M059J (cell line): Measurements from ENCODE around the gene KRT86. TPM values are rescaled to one million over a fixed set of nuclear protein-coding genes. Genes with fewer than 3 reads are reported as not detected.
"Not testable (repeated sequence)": the region's sequence is repeated elsewhere in the genome, so short reads cannot be mapped to it uniquely, and the experiment has no call there.

Source experiments
- DNase-seq: peaks from one replicate; pipeline ENCODE4 v3.0.0-alpha.2; 2012; ENCODE audit warnings: low read depth
- total RNA-seq: library from RNA; depleted of rRNA; stranded (reverse); fragments of >200 nt; shearing (Covaris generic); gene quantifications from 2 replicates; pipeline ENCODE4 v1.2.3, GENCODE V29; 2014

Gene KRT86
- total RNA-seq, 1 experiment from 2014 or later: 8.1 TPM

- no peak for DNase-seq
Measured at GRCh38 chr12:52267699-52268098, 6.7 kb upstream of the KRT86 start.

- DNase-seq: peak; percentile 93
Measured at GRCh38 chr12:52268212-52268611, 6.2 kb upstream of the KRT86 start.

DNA sequence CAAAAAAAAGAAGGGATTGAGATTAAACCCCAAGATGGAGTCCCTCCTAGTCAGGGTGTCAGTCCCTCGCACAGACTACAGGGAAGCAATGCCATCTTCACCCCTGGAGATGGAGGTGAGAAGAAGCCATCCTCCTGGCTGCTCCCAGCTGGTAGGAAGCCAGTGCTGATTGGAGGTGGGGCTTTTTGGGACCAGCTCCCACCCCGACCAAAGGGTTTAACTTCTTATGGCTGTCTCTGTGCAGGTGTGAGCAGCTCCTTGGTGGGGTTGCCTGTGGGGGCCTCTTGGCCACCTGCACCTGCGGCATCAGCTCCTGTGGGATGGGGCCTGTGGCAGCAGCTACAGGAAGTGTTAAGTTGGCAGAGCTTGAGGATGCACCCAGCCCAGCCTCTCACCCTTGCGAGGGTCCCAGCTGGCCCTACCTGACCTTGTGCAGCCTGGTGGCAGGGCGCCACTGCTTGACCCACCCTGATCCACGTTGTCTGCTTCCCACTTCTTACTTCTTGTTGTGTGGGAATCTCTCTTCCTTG, 3.8 kb upstream of the KRT86 start:
- DNase-seq: no peak

DNA sequence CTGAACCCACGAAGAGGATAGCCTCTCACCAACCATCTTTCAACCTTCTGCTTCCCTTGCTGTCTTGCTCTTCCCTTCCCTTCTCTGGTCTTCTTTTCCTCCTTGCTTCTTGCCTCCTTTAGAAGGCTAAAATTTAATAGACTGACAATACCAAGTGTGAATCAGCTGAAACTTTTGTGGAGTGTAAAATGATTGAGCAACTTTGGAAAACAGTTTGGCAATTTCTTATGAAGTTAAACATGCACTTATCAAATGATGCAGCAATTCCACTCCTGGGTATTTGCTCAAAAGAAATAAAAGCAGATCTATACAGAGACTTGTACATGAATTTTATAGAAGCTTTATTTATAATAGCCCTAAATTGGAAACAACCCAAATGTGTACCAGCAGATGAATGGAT, 3.3 kb upstream of the KRT86 start:
- no peak for DNase-seq

DNA sequence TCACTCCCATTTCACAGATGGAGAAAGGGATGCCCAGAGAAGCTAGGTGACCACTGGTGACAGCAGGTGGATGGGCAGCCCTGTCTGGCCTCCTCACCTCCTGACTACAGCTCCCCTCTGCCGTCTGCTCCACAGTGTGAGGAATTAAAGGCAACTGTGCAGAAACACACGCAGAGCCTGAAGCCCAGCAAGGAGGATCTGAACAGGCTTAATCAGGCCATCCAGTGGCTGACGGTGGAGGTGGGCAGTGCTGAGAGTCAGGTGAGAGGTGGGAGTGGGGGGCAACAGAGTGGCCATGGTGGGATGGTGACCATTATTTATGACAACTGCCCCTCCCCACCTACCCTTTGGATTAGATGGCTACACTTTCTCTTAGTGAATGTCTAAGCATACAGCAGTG, 1.2 kb downstream of the KRT86 start:
- DNase-seq: no peak

DNA sequence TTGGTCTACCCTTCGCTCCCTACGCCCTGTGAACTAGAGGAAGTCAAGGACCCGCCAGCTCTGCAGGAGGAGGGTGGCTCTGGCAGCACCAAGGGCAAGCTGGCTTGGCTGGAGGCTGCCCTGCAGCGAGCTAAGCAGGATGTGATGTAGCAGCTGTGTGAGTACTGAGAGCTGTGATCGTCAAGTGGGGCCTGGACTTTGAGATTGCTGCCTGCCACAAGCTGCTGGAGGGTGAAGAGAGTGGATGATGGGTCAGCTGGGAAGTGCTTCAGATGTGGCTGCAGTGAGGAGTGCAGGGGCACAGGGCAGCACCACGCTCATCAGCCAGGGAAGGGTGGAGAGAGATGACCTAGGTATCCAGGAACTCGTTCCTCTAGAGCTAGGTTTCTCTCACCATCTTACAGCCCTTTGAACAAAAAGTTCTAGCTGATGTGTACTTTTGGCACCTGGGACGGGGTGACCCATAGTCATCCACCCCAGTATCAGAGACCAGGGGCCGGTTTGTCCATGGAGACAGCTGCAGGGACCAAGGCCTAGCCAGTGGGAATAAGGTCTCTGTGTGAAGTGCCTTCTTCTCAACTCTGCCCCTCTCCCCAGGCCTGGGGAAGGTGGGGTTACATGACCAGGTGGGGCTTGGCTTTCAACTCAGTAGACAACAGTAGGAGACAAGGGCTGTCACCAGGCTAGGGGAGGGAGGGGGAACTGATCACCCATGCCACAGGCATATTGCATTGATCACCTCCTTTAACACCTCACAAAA, 3.2 kb downstream of the KRT86 start:
- no peak for DNase-seq

DNA sequence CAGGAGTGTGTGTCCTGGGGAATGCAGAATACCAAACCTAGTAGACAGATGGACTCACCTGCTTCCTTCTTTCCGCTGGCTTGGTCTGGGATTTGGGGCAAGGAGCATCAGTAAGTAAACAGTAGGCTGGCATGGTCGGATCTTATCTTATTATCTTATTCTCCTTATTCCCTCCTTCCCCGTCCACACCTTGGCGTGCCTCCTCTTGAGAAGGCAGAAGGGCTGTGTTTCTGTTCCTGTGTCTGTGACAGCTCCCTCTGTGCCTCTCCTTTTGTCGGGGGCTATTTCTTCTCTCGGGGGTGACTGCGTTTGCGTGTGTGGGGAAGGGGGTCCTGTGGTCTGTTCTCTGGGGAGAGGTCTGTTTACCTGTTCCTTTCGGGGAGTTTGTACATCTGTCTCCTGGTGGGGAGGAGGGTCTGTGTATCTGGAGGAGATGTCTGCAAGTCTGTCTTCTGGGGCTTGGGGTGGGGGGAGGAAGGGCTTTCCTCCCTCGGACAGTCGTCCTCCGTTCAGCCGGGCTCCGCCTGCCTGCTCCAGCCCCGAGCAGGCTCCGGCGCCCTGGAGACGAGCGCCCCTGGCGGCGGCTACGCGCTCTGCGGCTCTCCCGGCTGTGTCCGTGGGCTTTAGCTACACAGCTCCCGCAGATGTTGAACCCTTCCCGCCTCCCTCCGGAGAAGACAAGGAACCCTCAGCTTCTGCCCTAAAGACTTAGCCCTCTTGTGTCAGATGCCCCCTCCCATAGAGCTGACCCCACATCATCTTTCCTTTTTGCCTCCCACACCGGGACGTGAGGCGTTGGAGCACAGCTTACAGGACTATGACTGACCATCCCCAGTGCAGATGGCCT, 4.4 kb downstream of the KRT86 start:
- peak; percentile 76 for DNase-seq

DNA sequence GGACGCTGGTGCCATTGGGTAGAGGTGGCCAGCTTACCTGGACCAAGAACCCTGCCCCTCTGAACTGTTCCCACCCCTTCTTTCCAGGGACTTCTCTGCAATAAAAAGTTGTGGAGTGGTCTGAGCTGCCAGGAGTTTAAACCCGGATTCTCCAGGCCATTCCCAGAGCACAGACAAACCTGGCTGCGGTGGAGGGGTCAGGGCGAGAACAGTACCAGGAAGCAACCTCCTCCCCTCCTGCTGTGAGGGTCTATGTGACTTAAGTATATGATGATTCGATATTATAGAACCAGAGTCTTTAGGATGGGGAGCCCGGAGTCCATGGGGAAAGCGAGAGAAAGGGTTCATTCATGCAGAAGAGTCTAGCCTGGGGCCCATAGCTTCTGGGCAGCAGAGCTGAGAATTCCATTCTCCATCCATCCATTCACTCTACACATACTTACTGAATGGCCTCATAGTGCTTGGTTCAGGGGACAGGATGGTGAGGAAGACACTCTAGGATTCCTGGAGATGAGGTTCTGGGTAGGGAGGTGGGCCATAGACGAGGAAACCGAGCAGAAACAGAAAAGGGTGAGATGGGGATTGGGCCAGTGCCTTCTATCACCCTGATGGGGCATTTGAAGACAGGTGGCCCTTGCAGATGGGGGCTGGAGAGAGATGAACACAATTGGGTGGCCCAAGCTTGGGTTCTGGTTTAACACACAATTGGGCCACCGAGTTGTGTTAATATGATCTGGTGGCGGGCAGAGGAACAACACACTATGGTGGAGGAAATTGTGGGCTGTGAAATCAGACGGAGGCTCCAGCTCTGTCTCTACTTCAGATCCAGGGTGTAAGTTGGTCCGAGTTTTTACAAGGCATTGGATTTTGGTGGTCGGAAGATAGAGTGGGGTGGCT, 5.2 kb downstream of the KRT86 start:
- DNase-seq: peak; percentile 72

- DNase-seq: peak; percentile 98
Measured at GRCh38 chr12:52280319-52280795, 5.9 kb downstream of the KRT86 start.

DNA sequence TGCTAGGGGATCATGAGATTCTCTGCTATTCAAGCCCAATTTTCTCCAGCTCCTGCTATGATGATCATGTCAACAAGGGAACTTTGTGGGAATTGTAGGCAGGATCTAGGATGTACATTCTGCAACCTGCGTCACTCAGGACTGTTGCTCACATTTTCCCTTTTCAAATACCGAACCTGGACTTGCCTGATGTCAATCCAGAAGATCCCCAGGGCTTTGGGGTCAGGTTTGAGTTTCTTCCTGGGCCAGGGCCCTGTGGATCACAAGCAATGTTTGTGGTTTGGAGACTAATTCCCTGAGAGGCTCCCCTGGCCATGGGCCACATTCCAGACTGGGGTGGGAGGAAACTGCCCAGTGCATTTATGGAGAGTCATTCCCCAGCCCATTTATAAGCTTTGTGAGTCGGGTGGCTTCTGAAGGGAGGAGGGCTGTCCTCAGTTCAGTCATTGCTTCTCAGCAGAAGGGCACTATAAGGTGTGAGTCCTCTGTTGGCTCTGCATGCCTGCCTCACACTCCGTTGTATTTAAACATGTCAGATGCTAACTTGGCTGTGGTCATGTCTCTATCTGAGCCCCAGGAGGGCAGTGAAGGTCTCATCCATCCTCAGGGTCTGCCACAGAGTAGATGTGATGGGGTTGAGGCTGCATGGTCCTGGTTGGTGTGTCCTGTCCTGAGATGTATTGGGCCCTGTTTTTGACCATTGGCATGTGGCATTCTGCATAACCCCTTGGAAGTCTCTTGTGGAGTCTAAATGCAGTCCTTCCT, 6.5 kb downstream of the KRT86 start:
- DNase-seq: peak; percentile 99

DNA sequence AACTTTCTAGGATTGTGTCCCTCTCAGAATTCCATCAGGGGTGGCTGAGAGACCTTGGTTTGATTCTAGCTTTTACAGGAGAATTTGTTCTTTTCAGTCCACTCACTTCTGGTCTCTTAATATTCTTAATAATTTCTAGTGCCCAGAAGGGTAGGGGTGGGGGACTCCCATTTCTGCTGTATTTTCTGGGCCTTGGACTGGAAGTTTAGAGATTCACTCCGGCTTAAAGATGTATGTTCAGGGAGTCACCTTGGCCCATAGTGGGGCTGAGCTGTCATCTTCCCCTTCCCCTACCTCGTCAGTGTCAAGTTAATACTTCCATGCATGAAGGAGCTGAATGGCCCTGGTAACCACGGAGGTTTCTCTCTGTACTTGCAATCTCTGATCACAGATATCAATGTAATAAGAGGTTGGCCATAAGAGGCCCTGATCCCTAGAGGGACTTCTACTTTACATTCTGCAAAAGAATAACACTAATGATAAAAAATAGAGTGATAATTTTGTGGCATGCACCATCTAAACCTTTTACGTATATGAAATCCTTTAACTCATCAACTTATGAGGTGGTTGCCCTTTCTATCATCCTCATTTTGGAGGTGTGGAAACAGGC, 10.2 kb downstream of the KRT86 start:
- DNase-seq: peak; percentile 43

DNA sequence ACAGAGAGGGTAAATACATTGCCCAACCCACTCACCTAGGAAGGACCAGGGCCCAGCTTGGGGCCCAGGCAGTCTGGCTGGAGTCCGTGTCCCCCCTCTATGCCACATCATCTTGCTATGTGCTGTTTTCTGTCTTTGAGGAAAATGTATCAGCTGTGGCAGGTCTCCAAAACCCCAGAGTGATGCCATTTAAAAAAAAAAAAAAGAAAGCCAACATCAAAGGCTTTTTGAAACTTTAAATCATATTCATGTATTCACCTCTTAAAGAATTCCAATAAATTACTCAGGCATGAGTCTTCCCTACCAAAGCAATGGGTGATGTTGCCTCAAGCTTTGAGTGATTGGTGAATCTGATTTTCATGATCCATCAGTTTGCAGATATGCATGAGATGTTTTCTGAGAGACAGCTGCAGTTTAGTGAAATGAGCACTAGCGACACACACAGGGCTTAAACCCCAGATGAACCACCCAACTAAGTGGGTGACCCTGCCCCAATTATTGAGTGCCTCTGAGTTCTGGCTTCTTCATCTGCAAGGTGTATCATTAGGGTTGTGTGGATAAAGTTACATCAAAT, 10.8 kb downstream of the KRT86 start:
- DNase-seq: peak; percentile 91

- DNase-seq: no peak
Measured at GRCh38 chr12:52285851-52286530, 11.5 kb downstream of the KRT86 start.

DNA sequence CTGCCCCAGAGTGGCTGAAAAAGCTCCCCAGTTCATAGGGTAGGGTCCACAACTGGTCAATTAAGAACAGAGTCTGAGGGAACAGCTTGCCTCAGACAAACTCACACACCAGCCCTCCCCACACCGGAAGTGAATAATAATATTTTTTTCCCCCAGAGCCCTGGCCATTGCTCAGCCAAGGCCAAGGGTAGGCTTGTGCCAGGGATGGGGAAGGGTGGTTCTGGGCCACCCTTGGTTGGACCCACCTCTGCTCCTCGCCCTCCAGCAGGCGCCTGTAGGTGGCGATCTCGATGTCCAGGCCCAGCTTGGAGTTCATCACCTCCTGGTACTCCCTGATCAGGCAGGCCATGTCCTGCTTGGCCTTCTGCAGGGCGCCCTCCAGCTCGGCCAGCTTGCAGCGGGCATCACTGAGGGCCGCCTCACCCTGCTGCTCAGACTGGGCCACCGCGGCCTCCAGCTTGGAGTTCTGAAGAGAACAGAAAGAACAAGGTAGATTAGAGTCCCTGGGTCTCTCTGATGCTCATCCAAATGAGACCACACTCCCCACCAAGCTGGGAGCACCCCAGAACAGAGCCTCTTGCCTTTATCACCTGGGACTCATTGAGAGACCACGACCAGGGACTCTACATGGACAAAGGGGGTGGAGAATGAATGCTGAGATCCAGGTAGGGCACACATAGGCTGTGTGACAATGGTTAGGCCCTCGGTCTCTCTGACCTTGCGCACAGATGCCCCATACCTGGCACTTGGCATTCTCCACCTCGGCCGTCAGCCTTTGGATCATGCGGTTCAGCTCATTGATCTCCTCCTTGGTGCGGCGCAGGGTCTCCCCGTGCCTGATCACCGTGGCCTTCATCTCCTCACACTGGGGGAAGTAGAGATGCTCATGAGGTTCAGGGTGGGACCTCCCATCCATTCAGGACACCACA, 12.7 kb downstream of the KRT86 start:
- DNase-seq: peak; percentile 64

DNA sequence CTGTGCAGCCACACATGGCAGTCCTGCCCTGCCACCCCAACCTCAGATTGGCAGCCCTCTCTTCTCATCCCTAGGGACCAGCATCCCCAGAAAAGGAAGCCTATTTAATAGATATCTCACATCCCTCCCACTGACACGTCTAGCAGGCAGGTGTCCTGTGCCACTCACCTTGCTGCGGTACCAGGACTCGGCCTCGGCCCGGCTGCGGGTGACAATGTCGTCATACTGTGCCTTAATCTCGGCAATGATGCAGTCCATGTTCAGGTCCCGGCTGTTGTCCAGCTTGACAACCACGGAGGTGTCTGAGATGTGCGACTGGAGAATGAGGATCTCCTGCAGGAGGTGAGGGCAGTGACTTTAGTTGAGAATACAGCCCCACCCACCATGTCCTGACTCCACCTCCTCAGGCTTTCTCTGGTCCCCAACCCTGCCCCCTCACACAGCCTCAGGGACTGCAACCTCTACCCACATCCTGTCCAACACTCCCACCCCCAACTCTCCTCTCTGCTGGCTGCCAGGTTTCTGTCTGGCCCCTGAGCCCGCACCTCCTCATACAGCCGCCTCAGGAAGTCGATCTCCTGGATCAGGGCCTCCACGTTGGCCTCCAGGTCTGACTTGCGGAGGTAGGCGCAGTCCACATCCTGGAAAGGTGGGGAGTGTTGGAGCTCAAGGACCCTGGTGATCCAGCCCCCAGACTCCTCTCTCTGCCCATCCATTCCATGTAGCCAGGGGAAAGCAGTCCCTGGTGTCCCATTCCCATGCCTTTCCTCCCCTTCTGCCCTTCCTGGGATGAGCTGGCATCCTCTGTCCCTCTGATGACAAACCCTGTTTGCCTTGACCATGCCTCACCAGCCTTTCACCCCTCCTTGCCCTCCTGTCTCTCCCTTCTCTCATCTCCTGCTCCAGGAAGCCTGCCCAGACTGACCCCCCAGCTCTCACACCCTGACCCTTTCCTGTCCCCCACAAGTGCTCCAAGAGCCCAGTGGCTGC, 13.7 kb downstream of the KRT86 start:
- peak; percentile 90 for DNase-seq

DNA sequence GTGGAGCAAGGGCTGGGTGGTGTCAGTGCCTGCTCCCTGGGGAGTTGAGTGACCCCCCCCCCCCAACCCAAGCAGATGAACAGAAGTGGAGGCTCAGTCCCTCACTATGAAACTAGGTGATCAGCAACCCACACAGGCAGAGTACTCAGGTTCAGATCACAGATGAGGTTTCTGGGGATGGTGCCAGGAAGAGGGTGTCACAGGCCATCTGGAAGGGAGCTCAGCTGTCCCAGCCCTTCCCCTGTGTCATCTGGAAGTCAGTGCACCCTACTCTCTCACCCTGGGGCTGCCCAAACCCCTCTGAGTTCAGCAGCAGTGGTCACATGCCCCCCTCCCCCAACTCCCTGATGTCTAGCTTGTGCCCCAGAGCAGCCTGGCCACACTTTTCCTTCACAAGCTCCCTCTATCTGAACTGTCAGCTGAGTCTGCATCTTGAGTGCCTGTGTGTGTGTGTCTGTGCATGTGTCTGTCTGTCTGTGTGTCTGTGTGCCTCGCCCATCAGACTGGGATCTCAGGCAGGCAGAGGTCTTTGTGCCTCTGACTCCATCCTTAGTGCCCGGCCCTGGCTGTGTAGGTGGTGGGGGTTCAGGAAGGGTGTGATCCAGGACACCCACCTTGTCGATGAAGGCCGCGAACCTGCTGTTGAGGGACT, 16.2 kb downstream of the KRT86 start:
- not testable (repeated sequence) for DNase-seq
